ENCODE data around the gene LYPD5.
"Not testable (repeated sequence)": the region's sequence is repeated elsewhere in the genome, so short reads cannot be mapped to it uniquely, and the experiment has no call there.

The LYPD5 gene

GRCh38 chr19:43769256-43769655 is 33.0 kb downstream of the LYPD5 start:
- Histone ChIP-seq H3K27me3 (0 out of 2 replicates have a peak, but pooled peaks cover 7% of the 10 kb centered on the region), H3K36me3 (no peaks in the 10 kb centered on the region), H3K4me1 (no peaks in the 10 kb centered on the region), H3K4me3 (ENCODE audit: low read depth, low read length) (no peak overlapping the region), H3K9me3 (no peaks in the 10 kb centered on the region)
- TF ChIP-seq CTCF (IDR thresholded peaks at IDR 0.05; ENCODE audit: low read depth, low read length), result no peak
- no peak for DNase-seq

- no peak overlapping the region for H3K4me3 ChIP-seq (ENCODE audit: low read depth, low read length)
- DNase-seq, result no peak
- no peaks in the 10 kb centered on the region for H3K9me3 ChIP-seq
- H3K27me3 ChIP-seq, result no peaks in the 10 kb centered on the region
- TF ChIP-seq CTCF (IDR thresholded peaks at IDR 0.05; ENCODE audit: low read depth, low read length), result no peak
- no peaks in the 10 kb centered on the region for H3K36me3 ChIP-seq
- H3K4me1 ChIP-seq, result no peaks in the 10 kb centered on the region
Observed at GRCh38 chr19:43768273-43769050, 33.8 kb downstream of the LYPD5 start.

- no peak for TF ChIP-seq CTCF (IDR thresholded peaks at IDR 0.05; ENCODE audit: low read depth, low read length)
- Histone ChIP-seq H3K27me3 (no peaks in the 10 kb centered on the region), H3K9me3 (no peaks in the 10 kb centered on the region), H3K4me3 (ENCODE audit: low read depth, low read length) (no peak overlapping the region), H3K36me3 (no peaks in the 10 kb centered on the region), H3K4me1 (no peaks in the 10 kb centered on the region)
- DNase-seq, result no peak
Observed at GRCh38 chr19:43767818-43768217, 34.4 kb downstream of the LYPD5 start.

- no peaks in the 10 kb centered on the region for H3K27me3 ChIP-seq
- H3K9me3 ChIP-seq, result no peaks in the 10 kb centered on the region
- H3K36me3 ChIP-seq, result no peaks in the 10 kb centered on the region
- H3K4me1 ChIP-seq, result no peaks in the 10 kb centered on the region
- no peak for DNase-seq
- H3K4me3 ChIP-seq (ENCODE audit: low read depth, low read length), result no peak overlapping the region
- TF ChIP-seq CTCF (IDR thresholded peaks at IDR 0.05; ENCODE audit: low read depth, low read length), result no peak
Observed at GRCh38 chr19:43767316-43767715, 34.9 kb downstream of the LYPD5 start.

GRCh38 chr19:43766755-43767043 is 35.5 kb downstream of the LYPD5 start:
- no peak for DNase-seq
- H3K27me3 ChIP-seq, result no peaks in the 10 kb centered on the region
- no peak overlapping the region for H3K4me3 ChIP-seq (ENCODE audit: low read depth, low read length)
- no peaks in the 10 kb centered on the region for H3K9me3 ChIP-seq
- no peak for TF ChIP-seq CTCF (IDR thresholded peaks at IDR 0.05; ENCODE audit: low read depth, low read length)
- H3K36me3 ChIP-seq, result no peaks in the 10 kb centered on the region
- H3K4me1 ChIP-seq, result no peaks in the 10 kb centered on the region

- H3K9me3 ChIP-seq, result no peaks in the 10 kb centered on the region
- H3K27me3 ChIP-seq, result no peaks in the 10 kb centered on the region
- no peak for TF ChIP-seq CTCF (IDR thresholded peaks at IDR 0.05; ENCODE audit: low read depth, low read length)
- no peaks in the 10 kb centered on the region for H3K36me3 ChIP-seq
- H3K4me1 ChIP-seq, result no peaks in the 10 kb centered on the region
- H3K4me3 ChIP-seq (ENCODE audit: low read depth, low read length), result no peak overlapping the region
- DNase-seq, result no peak
Observed at GRCh38 chr19:43765109-43765876, 37.0 kb downstream of the LYPD5 start.

- DNase-seq; H3K36me3 ChIP-seq; H3K27me3 ChIP-seq; H3K9me3 ChIP-seq; H3K4me1 ChIP-seq; H3K4me3 ChIP-seq (ENCODE audit: low read depth, low read length): not testable (repeated sequence)
Observed at GRCh38 chr19:43764684-43765083, 37.6 kb downstream of the LYPD5 start.

All from BE2C (cell line).